GM18519 (cell line): Measurements from ENCODE around the gene PLIN3.
A peak's percentile ranks its signal among the peaks of the same experiment; 100 is the strongest.
"Not testable (repeated sequence)": the region's sequence is repeated elsewhere in the genome, so short reads cannot be mapped to it uniquely, and the experiment has no call there.

Experiments
- ATAC-seq: cut with Tn5 transposase; IDR thresholded peaks from one replicate; pipeline ENCODE4 v1.9.1; 2021; ENCODE audit warnings: mild to moderate bottlenecking, moderate library complexity; ENCODE audit not compliant: unreplicated experiment, low FRiP score

The PLIN3 gene

GRCh38 chr19:4815426-4816201 is 51.9 kb downstream of the PLIN3 start:
- no peak for ATAC-seq

- no peak for ATAC-seq
These were observed 52.6 kb downstream of the PLIN3 start for GRCh38 chr19:4814625-4815425.

- ATAC-seq = no peak
These were observed 55.9 kb downstream of the PLIN3 start for GRCh38 chr19:4811328-4812131.

GRCh38 chr19:4807188-4807587 is 60.3 kb downstream of the PLIN3 start:
- no peak for ATAC-seq

GRCh38 chr19:4806384-4806783 is 61.1 kb downstream of the PLIN3 start:
- no peak for ATAC-seq

GRCh38 chr19:4805140-4805539 is 62.3 kb downstream of the PLIN3 start:
- ATAC-seq = not testable (repeated sequence)

GRCh38 chr19:4803736-4804695 is 63.5 kb downstream of the PLIN3 start:
- ATAC-seq = no peak

- ATAC-seq = no peak
These were observed 64.8 kb downstream of the PLIN3 start for GRCh38 chr19:4802711-4803110.

GRCh38 chr19:4801085-4801619 is 66.3 kb downstream of the PLIN3 start:
- ATAC-seq = no peak

- ATAC-seq = no peak
These were observed 66.8 kb downstream of the PLIN3 start for GRCh38 chr19:4800591-4801081.

- ATAC-seq = no peak
These were observed 72.1 kb downstream of the PLIN3 start for GRCh38 chr19:4795400-4795799.

GRCh38 chr19:4794971-4795370 is 72.5 kb downstream of the PLIN3 start:
- ATAC-seq = no peak

- ATAC-seq = not testable (repeated sequence)
These were observed 74.2 kb downstream of the PLIN3 start for GRCh38 chr19:4793278-4793677.

GRCh38 chr19:4792866-4793195 is 74.6 kb downstream of the PLIN3 start:
- ATAC-seq = not testable (repeated sequence)

GRCh38 chr19:4792019-4792865 is 75.2 kb downstream of the PLIN3 start:
- ATAC-seq = not testable (repeated sequence)

- peak; percentile 77 for ATAC-seq
These were observed 76.1 kb downstream of the PLIN3 start, which contains the start of gene FEM1A for GRCh38 chr19:4791183-4792018. Gene FEM1A (plus strand): TSS chr19:4791734. CDS start chr19:4791855, 121 bp downstream.
